Endothelial cell of umbilical vein (primary cell): ENCODE results near the gene TENM4. TPM values are rescaled to one million over a fixed set of nuclear protein-coding genes. Genes with fewer than 3 reads are reported as not detected.

Experiments used
- BruUV-seq: library from RNA; stranded (reverse); fragments of 400-500 nt; replicated peaks from 2 replicates; lab custom pipeline; 2021; lab: Mats Ljungman, UMichigan
- CTCF ChIA-PET: fragments of 300-600, 350-600 bp; sonication (Branson Sonifier 250); formaldehyde crosslinking; loops from one replicate; lab custom pipeline; 2021; ENCODE audit warnings: antibody characterized with exemption, inconsistent platforms; lab: Charles Lee
- POLR2A ChIA-PET: fragments of 300-600, 350-600 bp; sonication (Branson Sonifier 250); formaldehyde crosslinking; loops from one replicate; lab custom pipeline; 2021; ENCODE audit warnings: antibody characterized with exemption, inconsistent platforms; lab: Charles Lee
- DNase-seq: peaks from one replicate; pipeline ENCODE4 v3.0.0-alpha.2; 2011; ENCODE audit warnings: low read depth, low spot score
- FAIRE-seq: peaks from 2 replicates; lab custom pipeline; 2011; peaks lifted over from hg19 to GRCh38; lab: Jason Lieb, UNC
- H2AFZ ChIP-seq: 2 replicates; pipeline ENCODE4 v1.6.0; 2012; ENCODE audit warnings: low read depth, low read length, control low read depth, inconsistent platforms
- H3K27ac ChIP-seq: 2 replicates; pipeline ENCODE4 v1.5.1; 2011; ENCODE audit warnings: low read depth, mild to moderate bottlenecking, control low read depth, low read length, moderate library complexity; ENCODE audit not compliant: insufficient read depth
- H3K27me3 ChIP-seq, 2 experiments: 2 replicates each; pipeline versions ENCODE4 v1.6.0 to v1.6.1; 2011; ENCODE audit warnings: low read length in 2 of 2, mixed read lengths in 1 of 2; ENCODE audit not compliant: control insufficient read depth in 2 of 2, insufficient read depth in 2 of 2
- H3K36me3 ChIP-seq, 2 experiments: 2 replicates in 1 of 2; 3 replicates in 1 of 2; pipeline ENCODE4 v1.5.1; 2011; ENCODE audit warnings: low read length in 2 of 2, mild to moderate bottlenecking in 1 of 2, moderate library complexity in 1 of 2; ENCODE audit not compliant: control insufficient read depth in 2 of 2, insufficient read depth in 2 of 2; ENCODE audit errors: extremely low read depth in 1 of 2
- H3K4me1 ChIP-seq: 3 replicates; pipeline ENCODE4 v1.5.1; 2011; ENCODE audit warnings: mild to moderate bottlenecking, low read length; ENCODE audit not compliant: control insufficient read depth, insufficient read depth; ENCODE audit errors: extremely low read depth
- H3K4me2 ChIP-seq: 2 replicates; pipeline ENCODE4 v1.6.1; 2011; ENCODE audit warnings: low read length, control low read depth, mixed read lengths; ENCODE audit not compliant: insufficient read depth
- H3K4me3 ChIP-seq, 3 experiments: fragments of 200-600 bp in 1 of 3; sonication (generic), shearing (Covaris generic) in 1 of 3; replicated peaks in 1 of 3; 2 replicates each; pipeline ENCODE4 v1.5.1; 2011 to 2016; ENCODE audit warnings: control low read depth in 3 of 3, low read length in 3 of 3, mild to moderate bottlenecking in 2 of 3, inconsistent platforms in 1 of 3, low read depth in 1 of 3, moderate library complexity in 1 of 3; ENCODE audit not compliant: insufficient read depth in 1 of 3
- H3K79me2 ChIP-seq: 2 replicates; pipeline ENCODE4 v1.6.0; 2012; ENCODE audit warnings: low read length, inconsistent platforms; ENCODE audit not compliant: control insufficient read depth, insufficient read depth
- H3K9ac ChIP-seq: replicated peaks from 2 replicates; pipeline ENCODE3; 2011; ENCODE audit warnings: low read length, control low read depth; ENCODE audit not compliant: insufficient read depth; ENCODE audit errors: extremely low read depth
- H3K9me1 ChIP-seq: replicated peaks from 3 replicates; pipeline ENCODE4 v1.6.0; 2011; ENCODE audit warnings: mild to moderate bottlenecking, low read length; ENCODE audit not compliant: control insufficient read depth, insufficient read depth; ENCODE audit errors: extremely low read depth
- H3K9me3 ChIP-seq: replicated peaks from 2 replicates; pipeline ENCODE4 v1.5.1; 2012; ENCODE audit warnings: low read length, inconsistent platforms; ENCODE audit not compliant: control insufficient read depth, insufficient read depth
- H4K20me1 ChIP-seq: replicated peaks from 2 replicates; pipeline ENCODE3; 2011; ENCODE audit warnings: mild to moderate bottlenecking, low read length; ENCODE audit not compliant: control insufficient read depth, insufficient read depth; ENCODE audit errors: extremely low read depth
- EZH2 ChIP-seq: IDR thresholded peaks from 2 replicates; pipeline ENCODE4 v1.6.1; 2012; ENCODE audit warnings: borderline replicate concordance, low read depth, mild to moderate bottlenecking, moderate library complexity, low read length, inconsistent platforms; ENCODE audit not compliant: severe bottlenecking
- FOS ChIP-seq: IDR thresholded peaks from 2 replicates; pipeline ENCODE4 v1.6.1; 2011; ENCODE audit warnings: mild to moderate bottlenecking, low read length, moderate library complexity, borderline replicate concordance; ENCODE audit not compliant: insufficient read depth
- GATA2 ChIP-seq: IDR thresholded peaks from 2 replicates; pipeline ENCODE4 v1.7.0; 2011; ENCODE audit warnings: low read depth, mild to moderate bottlenecking, moderate library complexity, mixed read lengths, low read length; ENCODE audit not compliant: insufficient read length, insufficient read depth
- JUN ChIP-seq: IDR thresholded peaks from 2 replicates; pipeline ENCODE4 v1.6.1; 2011; ENCODE audit warnings: borderline replicate concordance, low read depth; ENCODE audit not compliant: insufficient read length, insufficient read depth
- MYC ChIP-seq: IDR thresholded peaks from one replicate; pipeline ENCODE4 v1.6.1; 2011; ENCODE audit warnings: mild to moderate bottlenecking, low read depth, low read length
- POLR2A ChIP-seq: IDR thresholded peaks from 2 replicates; pipeline ENCODE4 v1.6.1; 2012; ENCODE audit warnings: low read depth, mild to moderate bottlenecking, control low read depth, low read length
- POLR2AphosphoS5 ChIP-seq: IDR thresholded peaks from 2 replicates; pipeline ENCODE4 v1.6.1; 2012; ENCODE audit warnings: low read depth, mild to moderate bottlenecking, control low read depth, low read length, moderate library complexity; ENCODE audit not compliant: insufficient read depth
- dilution Hi-C: fragments of 300-500 bp; cut with MboI; formaldehyde crosslinking; loops from one replicate; pipeline ENCODE4 v1.15.0; 2019; ENCODE audit warnings: low sequenced_read_pairs; ENCODE audit not compliant: extremely low pct_ligation_motif_present
- intact Hi-C: fragments of 100-400 bp; cut with micrococcal nuclease; formaldehyde crosslinking; loops from one replicate; pipeline ENCODE4 v1.10.0; 2022
- polyA plus RNA-seq, 4 experiments: library from polyadenylated mRNA; depleted of rRNA in 3 of 4; stranded (reverse) in 3 of 4; unstranded in 1 of 4; fragments of >200 nt; gene quantifications; 2 replicates each; pipeline versions ENCODE4 v1.2.1 to v1.2.3, GENCODE V29; 2011 to 2012; ENCODE audit warnings: missing spikeins in 1 of 4
- total RNA-seq: library from RNA; stranded (reverse); gene quantifications from 2 replicates; pipeline ENCODE4 v1.2.3, GENCODE V29; 2021
- TF ChIP-seq, protein P1 (sequence below): IDR thresholded peaks from 2 replicates; pipeline ENCODE4 v1.6.1; 2011; ENCODE audit not compliant: insufficient read depth, insufficient read length
- TF ChIP-seq, protein P2 (sequence below), 2 donors: IDR thresholded peaks; 1 replicate in 1 of 2; 2 replicates in 1 of 2; pipeline ENCODE4 v1.5.1; 2011; ENCODE audit warnings: low read length in 2 of 2, mild to moderate bottlenecking in 2 of 2, moderate library complexity in 2 of 2, control low read depth in 1 of 2, inconsistent platforms in 1 of 2, low read depth in 1 of 2; ENCODE audit not compliant: insufficient read depth in 1 of 2; ENCODE audit errors: extremely low read depth in 1 of 2

The TENM4 gene
- total and polyA plus RNA-seq, 2 donors (not counting 3 experiments of a cell fraction or from before 2014, with no cell fraction given): 0.06 to 0.27 TPM

DNA sequence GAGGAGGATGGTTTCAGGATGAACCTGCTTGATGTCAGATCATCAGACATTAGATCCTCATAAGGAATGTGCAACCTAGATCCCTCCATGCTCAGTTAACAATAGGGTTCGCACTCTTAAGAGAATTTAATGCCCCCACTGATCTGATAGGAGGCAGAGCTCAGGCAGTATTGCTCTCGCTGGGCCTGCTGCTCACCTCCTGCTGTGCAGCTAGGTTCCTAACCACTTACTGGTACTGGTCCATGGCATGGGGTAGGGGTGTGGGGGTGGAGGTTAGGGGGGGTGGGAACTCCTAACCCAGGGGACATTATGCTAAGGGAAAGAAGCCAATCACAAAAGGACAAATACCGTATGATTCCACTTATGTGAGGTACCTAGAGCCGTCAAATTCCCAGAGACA is 256.5 kb downstream of the TENM4 start:
- no peaks in the 10 kb centered on the region for H3K36me3 ChIP-seq
- dilution Hi-C loops (no loop called here), intact Hi-C loops (no loop called here)
- FAIRE-seq (no peak), DNase-seq (no peak)
- TF ChIP-seq, protein P1, sequence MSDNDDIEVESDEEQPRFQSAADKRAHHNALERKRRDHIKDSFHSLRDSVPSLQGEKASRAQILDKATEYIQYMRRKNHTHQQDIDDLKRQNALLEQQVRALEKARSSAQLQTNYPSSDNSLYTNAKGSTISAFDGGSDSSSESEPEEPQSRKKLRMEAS: no peak
- ChIA-PET CTCF (no interaction called here), POLR2A (no interaction called here)
- no TSS peak for BruUV-seq
- H3K79me2 ChIP-seq: no peaks in the 10 kb centered on the region
- no peaks in the 10 kb centered on the region for H3K4me1 ChIP-seq
- no peaks in the 10 kb centered on the region for H3K9me1 ChIP-seq
- H3K27me3 ChIP-seq: no peaks in the 10 kb centered on the region
- H3K9ac ChIP-seq: no peak overlapping the region
- no peak overlapping the region for H3K4me3 ChIP-seq
- H3K27ac ChIP-seq: no peak overlapping the region
- no peaks in the 10 kb centered on the region for H3K9me3 ChIP-seq
- no peak overlapping the region for H2AFZ ChIP-seq
- no peaks in the 10 kb centered on the region for H4K20me1 ChIP-seq
- no peak overlapping the region for H3K4me2 ChIP-seq

DNA sequence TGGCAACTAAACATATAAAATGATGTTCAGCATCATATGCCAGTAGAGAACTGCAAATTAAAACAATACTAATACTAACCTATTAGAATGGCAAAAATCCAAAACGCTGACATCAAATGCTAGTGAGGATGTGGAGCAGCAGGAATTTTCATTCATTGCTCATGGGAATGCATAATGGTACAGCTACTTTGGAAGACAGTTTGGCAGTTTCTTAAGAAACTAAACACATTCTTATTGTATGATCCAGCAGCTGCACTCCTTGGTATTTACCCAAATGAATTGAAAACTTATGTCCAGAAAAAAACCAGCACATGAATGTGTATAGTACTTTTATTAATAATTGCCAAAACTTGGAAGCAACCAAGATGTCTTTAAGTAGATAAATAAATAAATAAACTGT is 258.0 kb downstream of the TENM4 start:
- Histone ChIP-seq H4K20me1 (no peaks in the 10 kb centered on the region), H3K27me3 (no peaks in the 10 kb centered on the region), H3K27ac (no peak overlapping the region), H3K9me1 (no peaks in the 10 kb centered on the region), H3K36me3 (no peaks in the 10 kb centered on the region), H3K9ac (no peak overlapping the region), H3K4me1 (no peaks in the 10 kb centered on the region), H3K4me2 (no peak overlapping the region), H3K4me3 (no peak overlapping the region), H3K79me2 (no peaks in the 10 kb centered on the region), H3K9me3 (no peaks in the 10 kb centered on the region), H2AFZ (no peak overlapping the region)
- POLR2A ChIA-PET: no interaction called here
- no peak for TF ChIP-seq EZH2
- no peak for TF ChIP-seq MYC
- TF ChIP-seq, protein P2, sequence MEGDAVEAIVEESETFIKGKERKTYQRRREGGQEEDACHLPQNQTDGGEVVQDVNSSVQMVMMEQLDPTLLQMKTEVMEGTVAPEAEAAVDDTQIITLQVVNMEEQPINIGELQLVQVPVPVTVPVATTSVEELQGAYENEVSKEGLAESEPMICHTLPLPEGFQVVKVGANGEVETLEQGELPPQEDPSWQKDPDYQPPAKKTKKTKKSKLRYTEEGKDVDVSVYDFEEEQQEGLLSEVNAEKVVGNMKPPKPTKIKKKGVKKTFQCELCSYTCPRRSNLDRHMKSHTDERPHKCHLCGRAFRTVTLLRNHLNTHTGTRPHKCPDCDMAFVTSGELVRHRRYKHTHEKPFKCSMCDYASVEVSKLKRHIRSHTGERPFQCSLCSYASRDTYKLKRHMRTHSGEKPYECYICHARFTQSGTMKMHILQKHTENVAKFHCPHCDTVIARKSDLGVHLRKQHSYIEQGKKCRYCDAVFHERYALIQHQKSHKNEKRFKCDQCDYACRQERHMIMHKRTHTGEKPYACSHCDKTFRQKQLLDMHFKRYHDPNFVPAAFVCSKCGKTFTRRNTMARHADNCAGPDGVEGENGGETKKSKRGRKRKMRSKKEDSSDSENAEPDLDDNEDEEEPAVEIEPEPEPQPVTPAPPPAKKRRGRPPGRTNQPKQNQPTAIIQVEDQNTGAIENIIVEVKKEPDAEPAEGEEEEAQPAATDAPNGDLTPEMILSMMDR (IDR thresholded peaks at IDR 0.05; ENCODE audit: extremely low read depth in 1 of 2, insufficient read depth in 1 of 2, low read depth in 1 of 2, low read length in 2 of 2): no peak
- no peak for TF ChIP-seq FOS
- TF ChIP-seq, protein P1: no peak
- no peak for TF ChIP-seq POLR2AphosphoS5
- TF ChIP-seq JUN: no peak
- no peak for TF ChIP-seq GATA2
- no peak for TF ChIP-seq POLR2A
- dilution Hi-C loops: no loop called here
- CTCF ChIA-PET: no interaction called here
- FAIRE-seq (no peak), DNase-seq (no peak)
- intact Hi-C loops: no loop called here
- no TSS peak for BruUV-seq
